HS-5 (cell line): ENCODE results near the gene SRSF5.
"Not testable (repeated sequence)": the region's sequence is repeated elsewhere in the genome, so short reads cannot be mapped to it uniquely, and the experiment has no call there.

ENCODE experiments used
- DNase-seq: peaks from one replicate; pipeline ENCODE4 v3.0.0-alpha.2; 2012; ENCODE audit warnings: low read depth

SRSF5 gene

DNA sequence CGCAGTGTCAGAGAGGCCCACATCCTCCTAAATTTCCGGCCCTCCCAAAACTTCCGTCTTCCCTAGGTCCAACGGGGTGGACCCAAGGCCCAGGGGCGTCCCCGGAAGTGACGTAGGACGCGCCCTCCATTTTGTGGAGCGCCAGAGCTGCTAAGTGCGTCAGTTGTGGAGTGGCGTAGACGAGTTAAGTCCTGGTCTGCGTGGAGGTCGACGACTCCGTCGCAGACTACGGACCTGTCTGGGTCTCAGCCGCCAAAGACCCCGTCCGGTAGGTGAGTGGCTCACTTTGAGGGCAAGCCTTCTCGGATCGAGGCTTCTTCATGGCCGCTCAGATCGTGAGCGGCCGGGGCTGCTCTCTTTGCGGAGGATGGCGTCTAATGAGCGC lies at the start of gene SRSF5:
TSS of gene SRSF5 (plus strand) at position 159 of the 385 bp plus-strand sequence. CDS start 1,015 bp downstream, outside the sequence.
- DNase-seq: peak; percentile 82

DNA sequence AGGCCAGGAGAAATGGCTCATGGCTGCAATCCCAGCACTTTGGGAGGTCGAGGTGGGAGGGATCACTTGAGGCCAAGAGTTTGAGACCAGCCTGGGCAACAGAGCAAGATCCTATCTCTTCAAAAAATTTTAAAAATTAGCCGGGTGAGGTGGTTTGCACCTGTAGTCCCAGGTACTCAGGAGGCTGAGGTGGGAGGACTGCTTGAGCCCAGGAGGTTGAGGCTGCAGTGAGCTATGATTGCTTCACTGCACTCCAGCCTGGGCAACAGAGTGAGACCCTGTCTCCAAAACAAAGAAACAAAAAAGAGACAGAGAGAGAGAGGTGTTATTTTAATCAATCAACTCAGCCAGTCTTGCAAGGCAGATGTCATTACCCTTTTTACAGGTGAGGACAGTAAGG lies 48.3 kb upstream of the SRSF5 start:
- not testable (repeated sequence) for DNase-seq

DNA sequence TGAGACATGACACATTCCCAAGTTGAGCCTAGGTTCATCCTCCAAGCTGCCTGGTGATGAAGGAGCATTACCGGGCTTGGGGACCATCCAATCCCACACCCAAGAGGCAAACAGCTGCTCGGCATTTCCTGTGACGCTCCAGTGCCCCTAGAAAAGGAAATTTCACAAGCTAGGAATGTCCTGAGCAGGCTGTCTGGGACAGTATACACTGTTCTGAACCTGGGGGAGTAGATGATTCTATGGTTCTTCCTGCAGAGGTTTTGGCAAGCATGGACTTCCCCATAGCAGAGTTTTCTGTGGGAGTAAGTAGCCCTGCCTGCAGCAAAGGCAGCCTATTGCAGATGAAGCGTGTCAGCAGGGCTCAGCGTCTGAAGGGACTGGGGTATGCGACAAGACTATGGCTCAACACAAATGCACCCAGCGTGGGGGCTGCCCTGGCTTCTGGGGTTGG lies 47.4 kb upstream of the SRSF5 start:
- peak; percentile 60 for DNase-seq

DNA sequence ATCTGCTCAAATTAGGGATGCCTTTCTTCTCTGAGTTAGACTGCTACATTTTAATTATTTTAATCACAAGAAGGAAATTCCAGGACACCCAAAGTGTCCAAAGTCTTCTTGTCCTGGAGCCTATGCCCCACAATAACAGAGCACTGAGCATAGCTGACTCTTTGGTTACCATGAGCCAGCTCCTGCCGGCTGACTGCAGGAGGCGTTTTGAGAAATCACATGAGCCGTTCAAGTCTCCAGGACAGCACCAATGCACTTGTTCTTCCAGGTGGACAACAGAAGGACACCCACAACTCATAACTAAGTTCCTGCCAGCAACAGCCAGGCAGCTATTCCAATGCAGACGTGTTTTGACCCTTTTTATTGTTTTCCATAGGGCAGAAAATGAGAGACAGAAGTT lies 46.0 kb upstream of the SRSF5 start:
- DNase-seq: no peak

DNA sequence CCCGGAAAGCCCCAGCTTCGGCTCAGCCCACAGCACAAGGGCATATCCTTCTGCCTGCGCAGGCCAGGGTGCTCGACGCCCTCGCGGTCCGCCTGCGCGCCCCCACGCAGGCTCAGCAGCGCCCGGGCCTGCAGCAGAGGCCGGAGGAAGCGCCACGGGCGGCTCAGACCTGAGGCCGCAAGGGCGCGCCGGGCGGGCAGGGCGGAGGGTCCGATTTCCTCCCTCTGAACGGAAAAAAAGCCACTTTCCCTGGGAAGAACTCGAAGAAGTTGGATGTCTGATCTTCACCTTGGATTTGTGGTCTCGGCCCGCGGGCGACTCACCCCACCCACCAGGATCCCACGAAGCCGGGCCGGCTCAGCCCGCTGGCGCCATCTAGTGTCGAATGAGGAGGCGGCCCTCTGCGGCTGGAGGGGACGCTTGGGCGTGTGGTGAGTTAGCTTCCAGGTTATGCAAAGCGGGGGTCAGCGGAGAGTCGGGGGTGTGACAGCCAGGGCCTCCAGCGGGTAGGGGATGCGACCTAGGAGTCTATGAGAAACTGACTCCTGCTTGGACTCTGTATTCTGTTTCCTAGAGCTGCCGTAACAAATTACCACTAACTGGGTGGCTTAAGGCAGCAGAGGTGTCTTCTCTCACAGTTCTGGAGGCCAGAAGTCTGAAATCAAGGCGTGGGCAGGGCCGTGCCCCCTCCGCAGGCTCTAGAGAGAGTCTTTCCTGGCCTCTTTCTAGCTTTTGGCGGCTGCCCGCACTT lies 40.0 kb upstream of the SRSF5 start:
- no peak for DNase-seq

DNA sequence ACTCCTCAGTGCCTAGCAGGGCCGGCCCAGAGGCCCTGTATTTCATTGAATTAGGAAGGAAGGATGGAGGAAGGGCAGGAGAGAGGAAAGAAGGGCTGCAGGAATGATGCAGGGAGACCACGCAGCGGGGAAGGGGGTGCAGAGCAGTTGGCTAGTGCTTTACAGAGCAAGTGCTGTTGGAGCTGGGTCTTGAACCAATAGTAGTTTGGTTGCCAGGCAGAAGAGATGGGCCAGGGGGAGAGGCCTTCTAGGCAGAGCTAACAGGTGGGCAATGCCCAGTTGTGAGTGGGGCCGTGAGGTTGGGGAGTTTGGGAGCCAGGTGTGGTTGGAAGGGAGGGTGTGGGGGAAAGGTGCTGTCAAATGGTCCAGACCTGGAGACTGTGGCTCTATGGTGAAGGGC lies 39.1 kb upstream of the SRSF5 start:
- no peak for DNase-seq

DNA sequence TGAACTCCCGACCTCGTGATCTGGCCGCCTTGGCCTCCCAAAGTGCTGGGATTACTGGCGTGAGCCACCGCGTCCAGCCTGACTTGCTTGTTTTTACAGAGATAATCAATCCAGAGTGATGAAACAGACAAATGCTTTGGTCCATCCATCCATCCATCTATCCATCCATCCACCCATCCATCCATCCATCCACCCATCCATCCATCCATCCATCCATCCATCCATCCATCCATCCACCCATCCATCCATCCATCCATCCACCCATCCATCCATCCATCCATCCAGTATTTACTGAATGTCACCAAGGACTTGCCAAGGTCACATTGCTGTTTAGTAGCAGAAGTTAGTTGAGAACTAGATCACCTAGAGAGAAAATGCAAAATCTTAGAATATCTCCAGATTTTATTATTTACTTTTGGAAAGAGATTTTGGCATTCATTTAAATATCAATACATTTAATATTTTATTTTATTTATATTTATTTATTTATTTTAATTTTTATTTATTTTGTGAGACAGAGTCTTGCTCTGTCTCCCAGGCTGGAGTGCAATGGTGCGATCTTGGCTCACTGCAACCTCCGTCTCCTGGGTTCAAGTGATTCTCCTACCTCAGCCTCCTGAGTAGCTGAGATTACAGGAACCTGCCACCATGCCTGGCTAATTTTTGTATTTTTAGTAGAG lies 34.9 kb upstream of the SRSF5 start:
- not testable (repeated sequence) for DNase-seq

DNA sequence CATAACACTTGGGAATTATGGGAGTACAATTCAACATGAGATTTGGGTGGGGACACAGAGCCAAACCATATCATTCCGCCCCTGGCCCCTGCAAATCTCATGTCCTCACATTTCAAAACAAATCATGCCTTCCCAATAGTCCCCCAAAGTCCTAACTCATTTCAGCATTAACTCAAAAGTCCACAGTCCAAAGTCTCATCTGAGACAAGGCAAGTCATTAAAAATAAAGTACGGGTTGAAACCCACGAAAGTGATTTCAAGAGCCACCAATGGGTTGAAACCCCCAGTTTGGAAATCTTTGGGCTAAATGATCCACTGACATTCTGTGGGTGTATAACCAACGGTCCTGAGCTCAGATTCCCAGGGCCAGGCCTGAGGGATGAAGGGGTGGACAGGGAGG lies 30.5 kb upstream of the SRSF5 start:
- DNase-seq: not testable (repeated sequence)

DNA sequence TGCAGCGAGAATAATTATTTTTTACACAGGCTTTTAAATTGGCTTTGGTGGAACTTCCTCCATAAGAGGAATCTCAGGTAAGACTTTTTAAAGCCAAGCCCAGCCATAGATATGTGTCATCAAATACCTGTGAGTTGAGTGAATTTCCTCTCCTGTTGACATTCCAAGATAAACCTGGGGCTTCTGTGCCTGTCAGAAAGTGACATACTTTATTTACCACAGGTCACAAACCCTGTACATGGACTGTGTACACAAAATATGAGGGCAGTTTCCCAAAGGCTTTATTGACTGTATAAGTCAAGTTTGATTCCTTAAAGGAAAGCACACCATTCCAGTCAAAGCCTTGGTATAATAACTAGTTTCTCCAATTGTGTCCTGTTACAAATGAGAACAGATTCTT lies 25.9 kb upstream of the SRSF5 start:
- DNase-seq: no peak

DNA sequence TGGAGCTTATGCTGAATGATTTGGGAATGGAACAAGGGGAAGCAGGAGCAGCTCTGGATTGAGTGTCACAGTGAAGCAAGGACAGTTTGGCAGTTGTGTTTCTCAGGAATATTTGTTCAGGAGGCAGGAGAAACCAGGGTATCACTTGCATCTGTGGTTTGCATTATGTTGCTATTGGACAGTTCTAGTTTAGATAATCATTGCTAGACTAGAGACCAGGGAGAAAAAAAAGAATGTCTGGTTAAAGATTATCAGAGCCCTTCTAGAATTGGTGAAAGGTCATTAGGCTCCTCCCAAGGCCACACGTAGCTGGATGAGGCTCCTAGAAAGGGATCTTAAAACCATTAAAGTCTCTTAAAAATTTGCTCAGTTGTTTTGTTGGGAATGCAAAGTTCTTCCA lies 17.0 kb upstream of the SRSF5 start:
- no peak for DNase-seq

DNA sequence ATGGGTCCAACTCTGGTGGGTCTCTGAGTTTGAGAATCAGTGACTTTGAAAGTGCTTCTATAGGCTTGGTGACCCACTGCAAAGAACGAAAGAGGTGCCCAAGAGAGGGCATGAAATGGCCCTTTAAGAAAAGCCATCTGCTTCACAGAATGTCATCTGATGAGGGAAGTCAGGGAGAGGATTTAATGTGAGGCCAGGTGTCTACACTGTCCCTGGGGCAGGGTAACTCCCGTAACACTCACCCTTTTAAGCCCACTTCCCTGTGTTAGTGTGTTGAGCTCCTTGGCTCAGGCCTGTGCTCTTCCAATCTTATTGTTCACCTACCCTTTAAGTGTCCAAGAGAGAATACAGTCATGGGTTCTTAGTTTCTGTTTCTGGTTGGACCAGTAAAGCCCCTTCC lies 16.4 kb upstream of the SRSF5 start:
- no peak for DNase-seq

DNA sequence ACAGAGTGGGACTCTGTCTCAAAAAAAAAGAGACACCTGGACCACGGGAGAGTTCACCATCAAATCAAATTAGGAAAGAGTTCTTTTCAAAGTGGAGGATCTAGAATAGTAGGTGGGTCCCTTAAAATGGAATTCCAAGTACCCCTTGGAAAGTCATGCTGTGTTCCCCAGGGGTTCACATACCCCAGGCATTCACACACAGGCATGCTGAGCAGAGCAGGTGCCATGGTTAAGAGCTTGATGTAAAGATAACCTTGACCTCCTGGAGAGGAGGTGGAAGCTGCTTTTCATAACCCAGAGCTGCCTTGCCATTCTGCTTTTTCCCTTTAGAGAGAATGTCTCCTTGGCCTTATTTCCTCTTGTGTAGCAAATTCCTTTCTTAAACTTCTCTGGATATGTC lies 14.2 kb upstream of the SRSF5 start:
- no peak for DNase-seq

DNA sequence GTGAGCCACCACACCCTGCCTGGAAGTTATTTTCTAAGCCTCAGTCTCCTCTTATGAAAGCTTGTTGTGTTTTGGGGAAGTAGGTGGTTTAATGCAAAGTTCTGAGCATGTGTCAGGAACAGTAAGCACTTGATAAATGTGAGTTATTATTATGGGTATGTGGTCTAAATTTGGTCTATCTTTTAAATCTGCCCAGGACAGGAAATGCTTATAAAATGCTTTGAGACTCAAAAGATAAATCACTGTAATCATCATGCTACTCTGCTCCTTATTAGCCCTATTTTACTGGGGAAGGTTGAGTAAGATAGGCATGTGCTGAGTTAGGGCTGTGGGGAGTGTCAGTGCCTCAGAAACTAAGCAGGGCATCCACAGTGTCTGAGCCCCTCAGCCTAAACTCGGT lies 13.1 kb upstream of the SRSF5 start:
- no peak for DNase-seq

DNA sequence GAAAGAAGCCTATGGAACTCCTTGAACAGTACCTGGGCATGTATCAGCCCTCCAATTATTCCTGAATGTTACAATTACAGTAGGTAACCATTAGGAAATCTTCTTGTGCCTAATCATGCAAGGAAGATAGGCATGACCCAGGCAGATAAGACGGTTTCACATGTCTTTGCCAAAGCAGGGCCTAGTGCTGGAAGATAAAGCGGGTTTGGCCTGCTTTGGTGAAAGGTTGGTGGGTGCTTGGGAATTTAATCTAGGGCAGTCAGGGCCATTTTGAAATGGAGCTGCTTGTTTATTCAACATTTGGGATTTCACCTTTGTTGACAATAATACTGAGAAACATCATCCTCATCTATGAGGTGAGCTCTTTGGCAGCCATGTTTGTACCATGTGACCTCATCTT lies 12.5 kb upstream of the SRSF5 start:
- DNase-seq: no peak

DNA sequence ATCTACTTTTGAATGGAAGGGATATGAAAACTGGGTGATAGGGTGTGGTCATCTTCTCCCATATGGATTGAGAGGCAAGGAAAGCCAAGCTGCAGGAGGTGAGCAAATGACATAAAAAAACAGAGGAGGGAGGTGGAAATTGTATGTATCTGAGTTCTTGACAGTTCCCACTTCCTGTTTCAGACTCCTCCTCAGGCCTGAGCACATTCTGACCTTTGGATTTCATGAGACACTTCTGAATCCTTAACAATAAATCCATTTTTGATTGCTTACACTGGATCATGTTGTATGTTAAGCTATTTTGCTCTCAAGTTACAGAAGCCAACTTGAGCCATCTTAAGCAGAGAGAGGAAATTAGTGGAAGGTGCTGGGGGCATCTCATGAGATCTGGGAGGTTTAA lies 11.6 kb upstream of the SRSF5 start:
- DNase-seq: no peak

DNA sequence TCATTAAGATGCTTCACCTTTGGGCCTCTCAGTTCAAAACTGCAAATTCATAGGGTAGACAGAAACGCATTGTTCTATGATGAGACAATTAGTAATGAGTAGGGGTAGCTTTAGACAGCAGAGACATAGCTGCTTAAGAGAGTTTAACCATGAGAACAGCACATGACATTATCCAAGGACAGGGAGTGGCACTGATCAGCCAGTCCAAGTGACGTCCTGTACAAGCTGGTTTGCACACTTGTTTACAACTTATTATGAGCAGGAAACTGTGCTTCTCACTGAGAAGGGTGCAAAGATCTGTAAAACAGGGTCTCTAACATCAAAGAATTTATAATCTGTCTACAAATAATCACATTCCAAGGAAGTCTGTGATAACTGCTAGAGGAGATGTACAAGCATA lies 11.2 kb upstream of the SRSF5 start:
- no peak for DNase-seq

DNA sequence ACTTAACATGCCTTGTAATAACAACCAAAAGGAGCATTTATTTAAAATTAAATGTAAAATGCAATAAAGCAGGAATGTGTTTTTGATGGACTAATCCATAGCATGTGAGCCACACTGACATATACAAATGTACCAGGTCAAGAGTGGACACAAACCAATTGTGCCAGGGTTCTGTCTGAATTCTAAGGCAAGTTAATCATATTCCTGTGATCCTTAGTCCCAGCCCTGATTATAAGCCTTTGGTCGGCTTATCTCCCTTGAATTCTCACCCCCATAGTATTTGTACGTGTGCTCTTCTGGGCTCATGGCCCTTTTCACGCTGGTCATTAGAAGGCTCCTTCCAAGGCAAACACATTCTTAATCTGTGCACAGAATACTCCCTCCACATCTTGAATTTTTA lies 10.6 kb upstream of the SRSF5 start:
- no peak for DNase-seq

DNA sequence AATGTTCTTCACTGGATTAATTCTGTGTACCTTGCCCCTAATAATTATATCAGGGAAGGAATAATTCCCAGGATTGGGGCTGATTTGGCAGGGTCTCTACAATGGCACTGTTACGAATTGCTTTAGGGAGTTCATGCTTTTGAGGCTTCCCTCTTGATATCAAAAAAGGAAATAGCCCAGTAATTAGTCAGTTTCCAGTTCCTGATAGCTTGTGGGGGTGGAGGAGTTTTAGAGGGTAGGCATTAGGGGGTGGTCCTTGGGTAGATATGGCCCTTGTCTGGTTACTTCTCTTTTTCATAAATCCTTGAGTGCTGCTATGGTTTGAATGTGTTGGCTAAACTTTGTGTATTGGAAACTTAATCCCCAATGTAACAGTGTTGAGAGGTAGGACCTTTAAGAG lies 6.1 kb upstream of the SRSF5 start:
- no peak for DNase-seq

DNA sequence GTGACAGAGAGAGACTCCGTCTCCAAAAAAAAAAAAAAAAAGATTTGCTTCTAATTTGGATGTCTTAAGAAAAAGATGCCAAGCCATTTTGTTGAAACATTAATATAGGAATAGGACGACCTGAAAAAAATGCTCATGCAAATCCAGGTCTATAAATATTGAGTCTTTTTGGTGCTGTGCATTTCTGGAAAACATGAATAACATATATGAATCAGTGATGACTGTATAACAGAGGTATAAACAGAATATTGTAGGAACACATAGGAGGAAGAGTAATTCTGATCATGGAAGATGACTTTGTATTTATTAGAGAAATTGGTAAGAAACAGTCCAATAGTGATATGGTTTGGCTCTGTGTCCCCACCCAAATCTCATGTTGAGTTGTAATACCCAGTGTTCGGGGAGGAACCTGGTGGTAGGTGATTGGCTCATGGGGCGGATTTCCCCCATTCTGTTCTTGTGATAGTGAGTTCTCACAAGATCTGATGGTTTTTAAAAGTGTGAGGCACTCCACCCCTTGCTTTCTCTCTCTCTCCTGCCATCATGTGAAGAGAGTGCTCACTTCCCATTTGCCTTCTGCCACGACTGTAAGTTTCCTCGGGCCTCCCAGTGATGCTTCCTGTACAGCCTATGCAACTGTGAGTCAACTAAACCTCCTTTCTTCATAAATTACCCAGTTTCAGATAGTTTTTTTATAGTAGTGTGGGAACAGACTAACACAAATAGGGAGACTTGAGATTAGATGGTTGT lies 3.0 kb upstream of the SRSF5 start:
- no peak for DNase-seq

DNA sequence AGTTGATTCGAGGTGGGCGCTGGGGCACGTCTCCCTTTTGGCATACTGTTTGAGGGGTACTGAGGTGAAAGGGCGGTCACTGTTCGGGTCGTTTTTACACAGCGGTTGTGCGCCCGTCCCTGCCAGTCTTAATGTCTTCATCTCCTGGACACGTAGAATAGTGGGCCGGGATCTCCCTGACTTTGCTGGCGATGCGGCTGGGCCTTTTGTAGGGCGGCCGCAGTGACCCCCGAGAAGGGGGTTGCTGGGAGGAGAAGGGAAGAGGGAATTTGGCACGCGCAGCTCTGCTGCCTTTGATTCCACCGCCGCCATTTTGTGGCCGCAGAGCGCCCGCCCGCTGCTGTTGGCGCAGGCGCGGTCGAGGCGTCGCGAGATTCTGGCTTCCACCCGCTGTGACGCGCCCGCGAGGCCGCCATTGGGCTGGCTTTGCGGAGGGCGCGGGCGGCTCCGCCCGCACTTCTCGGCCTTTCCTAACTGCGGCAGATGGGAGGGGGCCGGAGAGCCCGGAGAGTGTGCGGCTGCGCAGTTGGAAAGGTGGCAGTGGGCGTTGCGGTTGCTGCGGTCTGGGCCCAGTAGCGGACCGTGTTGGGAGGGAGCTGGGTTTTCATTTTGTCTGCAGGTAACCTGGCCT lies 542 bp downstream of the SRSF5 start:
- peak; percentile 58 for DNase-seq

DNA sequence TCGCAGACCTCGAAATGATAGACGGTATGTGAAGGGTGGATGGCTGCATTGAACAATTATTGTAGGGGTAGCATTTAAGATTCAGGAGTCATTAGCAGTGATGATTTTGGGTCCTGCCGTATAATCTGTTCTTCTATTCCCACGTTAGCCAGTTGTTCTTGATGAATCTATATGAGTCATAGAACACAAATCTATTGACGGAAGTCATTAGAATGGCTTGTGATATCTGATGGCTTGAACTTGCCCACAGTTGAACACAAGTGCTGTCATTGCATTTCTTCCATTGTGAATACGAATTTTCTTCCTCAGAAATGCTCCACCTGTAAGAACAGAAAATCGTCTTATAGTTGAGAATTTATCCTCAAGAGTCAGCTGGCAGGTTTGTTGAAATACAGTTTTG lies 1.9 kb downstream of the SRSF5 start:
- DNase-seq: no peak

DNA sequence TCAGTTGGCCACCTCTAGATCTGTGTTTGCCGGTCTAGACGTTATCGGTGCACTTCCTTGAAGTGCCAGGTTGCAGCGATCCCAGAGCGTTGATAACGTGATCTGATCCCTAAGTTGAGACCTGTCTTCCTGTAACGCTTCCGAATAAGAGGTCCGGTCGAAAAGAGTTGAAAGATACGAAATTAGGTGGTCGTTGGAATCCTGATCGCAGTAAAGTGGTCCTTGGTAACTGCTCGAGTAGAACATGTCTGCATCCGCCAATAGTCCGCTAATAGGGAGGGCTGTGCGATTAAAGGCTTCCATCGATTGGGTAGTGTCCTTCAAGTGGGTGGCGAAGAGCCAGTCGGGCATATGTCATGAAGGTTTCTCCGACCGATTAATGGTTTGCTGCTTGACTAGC lies 2.7 kb downstream of the SRSF5 start:
- DNase-seq: no peak

DNA sequence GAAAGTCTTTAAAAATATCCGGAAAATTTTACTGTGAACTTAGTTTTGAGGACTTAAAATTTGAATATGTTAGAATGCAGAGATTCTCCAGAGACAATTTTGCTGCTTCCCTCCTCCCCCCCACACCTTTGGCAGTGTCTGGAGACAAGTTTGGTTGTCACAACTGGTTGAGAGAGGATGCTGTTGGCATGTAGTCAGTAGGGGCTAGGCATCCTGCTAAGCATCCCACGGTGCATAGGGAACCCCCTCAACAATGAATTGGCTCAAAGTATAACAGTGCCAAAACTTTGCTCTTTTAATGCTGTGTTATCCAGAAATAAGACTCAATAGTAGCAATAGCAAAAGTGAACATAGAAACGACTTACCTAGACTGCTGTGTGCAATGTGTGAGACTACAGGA lies 3.6 kb downstream of the SRSF5 start:
- no peak for DNase-seq
